Mucosa of descending colon (tissue), 3 donors: ENCODE measurements around the gene SLF2. TPM values are rescaled to one million over a fixed set of nuclear protein-coding genes. Genes with fewer than 3 reads are reported as not detected.

Source experiments
- ATAC-seq: fragments of 200-7000 bp; cut with Tn5 transposase; one replicate; pipeline ENCODE4 v1.9.1; 2020; ENCODE audit warnings: mild to moderate bottlenecking, moderate library complexity
- DNase-seq, 3 donors: peaks; one replicate each; pipeline ENCODE4 v3.0.0-alpha.2; 2020
- H3K36me3 ChIP-seq: fragments of 200-600 bp; one replicate; pipeline ENCODE4 v1.8.0; 2021; ENCODE audit warnings: low read depth, mild to moderate bottlenecking
- H3K4me1 ChIP-seq: fragments of 200-600 bp; one replicate; pipeline ENCODE4 v1.8.0; 2021; ENCODE audit warnings: low read depth, mild to moderate bottlenecking
- H3K4me3 ChIP-seq: fragments of 200-600 bp; one replicate; pipeline ENCODE4 v1.8.0; 2021; ENCODE audit warnings: mild to moderate bottlenecking
- H3K9me3 ChIP-seq: fragments of 200-600 bp; one replicate; pipeline ENCODE4 v1.8.0; 2021; ENCODE audit warnings: mild to moderate bottlenecking
- intact Hi-C, 2 donors: fragments of 100-400 bp; cut with DNase I in 1 of 2; cut with micrococcal nuclease in 1 of 2; formaldehyde crosslinking; loops; one replicate each; pipeline versions ENCODE4 v1.11.0 to v1.11.1; 2022; cut with DNase I, micrococcal nuclease
- total RNA-seq, 3 donors: library from RNA; stranded (reverse); fragmentation: NEBNext Ultra II Directional in 2 of 3; extraction: Animal tissue kit (Norgen Biotek cat#: 25700) in 2 of 3; gene quantifications; one replicate each; pipeline versions ENCODE4 v1.2.1 to v1.2.4, GENCODE V29; 2021 to 2023
- TF ChIP-seq, protein P1 (sequence below): fragments of 200-600 bp; IDR thresholded peaks from one replicate; pipeline ENCODE4 v1.8.0; 2022; ENCODE audit warnings: antibody characterized with exemption, mild to moderate bottlenecking
- donor health status: DM: no; HTN: no; CAD: no; lungs with moderate emphysema.
- donor health status: DM: no; HTN: no; CAD: no.
- donor health status: DM: no; HTN: yes; CAD: no.

Gene SLF2
- total RNA-seq, 3 donors from 2014 or later: 23.0 to 31.1 (median 27.5) TPM

DNA sequence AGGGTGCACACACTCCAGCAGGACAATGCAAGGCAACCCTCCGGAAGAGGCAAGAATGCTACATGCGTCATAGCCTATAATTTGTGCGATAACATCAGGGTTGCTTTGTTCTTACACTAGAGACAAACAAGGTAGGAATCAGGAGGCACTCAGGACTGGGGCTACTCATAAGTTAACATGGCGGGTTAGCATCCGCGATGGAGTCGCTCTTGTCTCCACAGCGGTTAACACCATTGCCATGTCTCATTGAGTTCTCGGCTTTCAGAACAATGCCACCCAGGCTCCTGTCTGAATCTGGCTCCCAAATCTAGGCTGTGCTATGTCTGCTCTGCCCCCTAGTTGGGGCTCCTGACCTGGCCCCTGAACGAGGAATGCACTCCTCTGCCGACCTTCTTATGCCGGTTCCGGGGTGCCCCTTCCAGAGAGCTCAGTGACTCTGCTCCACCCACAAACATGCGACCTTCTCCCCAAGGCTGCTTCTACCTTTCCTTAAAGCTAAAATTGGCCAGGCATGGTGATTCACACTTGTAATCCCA is 24.9 kb upstream of the SLF2 start:
- Histone ChIP-seq H3K4me3 (no peak overlapping the region), H3K4me1 (no peaks in the 10 kb centered on the region), H3K9me3 (no peaks in the 10 kb centered on the region), H3K36me3 (no peaks in the 10 kb centered on the region)
- ATAC-seq (no peak), DNase-seq (no peak)
- TF ChIP-seq, protein P1, sequence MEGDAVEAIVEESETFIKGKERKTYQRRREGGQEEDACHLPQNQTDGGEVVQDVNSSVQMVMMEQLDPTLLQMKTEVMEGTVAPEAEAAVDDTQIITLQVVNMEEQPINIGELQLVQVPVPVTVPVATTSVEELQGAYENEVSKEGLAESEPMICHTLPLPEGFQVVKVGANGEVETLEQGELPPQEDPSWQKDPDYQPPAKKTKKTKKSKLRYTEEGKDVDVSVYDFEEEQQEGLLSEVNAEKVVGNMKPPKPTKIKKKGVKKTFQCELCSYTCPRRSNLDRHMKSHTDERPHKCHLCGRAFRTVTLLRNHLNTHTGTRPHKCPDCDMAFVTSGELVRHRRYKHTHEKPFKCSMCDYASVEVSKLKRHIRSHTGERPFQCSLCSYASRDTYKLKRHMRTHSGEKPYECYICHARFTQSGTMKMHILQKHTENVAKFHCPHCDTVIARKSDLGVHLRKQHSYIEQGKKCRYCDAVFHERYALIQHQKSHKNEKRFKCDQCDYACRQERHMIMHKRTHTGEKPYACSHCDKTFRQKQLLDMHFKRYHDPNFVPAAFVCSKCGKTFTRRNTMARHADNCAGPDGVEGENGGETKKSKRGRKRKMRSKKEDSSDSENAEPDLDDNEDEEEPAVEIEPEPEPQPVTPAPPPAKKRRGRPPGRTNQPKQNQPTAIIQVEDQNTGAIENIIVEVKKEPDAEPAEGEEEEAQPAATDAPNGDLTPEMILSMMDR: no peak
- intact Hi-C loops: no loop called here

DNA sequence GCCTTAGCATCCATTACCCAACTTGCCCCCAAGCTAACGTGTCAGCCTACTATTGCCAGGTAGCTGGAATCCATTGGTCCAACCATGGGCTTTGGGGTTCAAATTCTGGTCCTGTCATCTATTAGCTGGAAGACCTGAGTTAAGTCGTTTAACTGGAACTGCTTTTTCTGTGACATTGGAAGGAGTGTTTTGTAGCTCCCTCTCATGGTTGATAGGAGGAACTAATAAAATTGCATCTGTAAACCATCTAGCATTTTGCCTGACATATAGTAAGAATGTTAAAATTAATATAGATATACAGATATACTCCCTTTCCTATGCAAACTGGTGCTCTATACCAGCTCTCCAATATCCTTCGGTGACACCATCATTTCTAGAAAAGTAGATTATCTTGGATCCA is 23.8 kb upstream of the SLF2 start:
- ATAC-seq: no peak
- H3K4me1 ChIP-seq: no peaks in the 10 kb centered on the region

DNA sequence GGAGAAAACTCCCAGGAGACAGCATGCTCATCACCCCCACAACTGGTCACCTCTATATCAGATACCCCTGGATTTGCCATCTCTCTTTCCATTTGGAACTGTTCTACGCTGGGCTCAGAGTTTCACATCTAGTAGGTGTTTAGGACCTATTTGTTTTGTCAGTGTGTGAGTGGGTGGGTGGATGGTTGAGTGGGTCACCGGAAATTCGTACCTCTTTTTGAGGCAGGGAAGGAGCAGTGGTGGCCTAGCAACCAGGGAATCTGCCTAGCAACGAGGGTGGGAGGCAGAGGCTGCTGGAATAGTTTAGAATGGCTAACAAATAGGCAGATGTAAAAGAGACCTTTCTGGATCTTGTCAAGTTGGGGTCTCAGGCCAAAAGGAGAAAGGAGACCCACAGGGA is 23.2 kb upstream of the SLF2 start:
- intact Hi-C loops: no loop called here

More for the DNA sequence above, 23.8 kb upstream of the SLF2 start:
- Histone ChIP-seq H3K36me3 (no peaks in the 10 kb centered on the region), H3K4me3 (no peak overlapping the region), H3K9me3 (no peaks in the 10 kb centered on the region)
- TF ChIP-seq, protein P1: no peak
- DNase-seq: no peak
- intact Hi-C loops: no loop called here

DNA sequence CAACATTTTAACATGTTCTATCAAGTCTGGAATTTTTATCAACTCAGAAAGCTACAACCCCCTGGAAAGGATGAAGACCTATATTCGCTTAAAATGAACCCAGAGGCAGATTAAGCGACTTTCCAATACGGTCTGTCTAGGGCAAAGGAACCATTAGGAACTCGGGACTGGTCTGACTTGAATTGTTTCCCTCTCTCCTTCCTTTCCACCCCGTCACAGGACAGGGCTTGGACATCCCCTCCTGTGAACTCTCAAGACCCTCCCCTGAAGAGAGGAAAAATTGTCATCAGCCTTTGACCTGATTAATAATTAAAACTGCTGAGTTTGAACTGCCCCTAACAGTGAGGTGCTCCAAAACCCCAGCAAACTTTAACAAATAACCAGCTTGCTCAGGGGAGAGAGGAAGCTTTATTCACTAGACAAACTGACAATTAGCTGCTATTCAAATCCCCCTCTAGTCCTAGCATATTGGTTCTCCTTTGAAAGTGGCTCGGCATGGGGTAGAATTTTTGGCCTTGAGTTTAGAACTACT is 22.6 kb upstream of the SLF2 start:
- DNase-seq: no peak
- ATAC-seq: no peak
- TF ChIP-seq, protein P1: no peak
- H3K4me3 ChIP-seq: no peak overlapping the region
- no peaks in the 10 kb centered on the region for H3K9me3 ChIP-seq
- no peaks in the 10 kb centered on the region for H3K36me3 ChIP-seq
- intact Hi-C loops: no loop called here
- H3K4me1 ChIP-seq: no peaks in the 10 kb centered on the region

More for the DNA sequence above, 23.2 kb upstream of the SLF2 start:
- no peak for ATAC-seq
- H3K4me1 ChIP-seq: no peaks in the 10 kb centered on the region
- no peak overlapping the region for H3K4me3 ChIP-seq
- DNase-seq: no peak
- H3K36me3 ChIP-seq: no peaks in the 10 kb centered on the region
- H3K9me3 ChIP-seq: no peaks in the 10 kb centered on the region
- TF ChIP-seq, protein P1: no peak

DNA sequence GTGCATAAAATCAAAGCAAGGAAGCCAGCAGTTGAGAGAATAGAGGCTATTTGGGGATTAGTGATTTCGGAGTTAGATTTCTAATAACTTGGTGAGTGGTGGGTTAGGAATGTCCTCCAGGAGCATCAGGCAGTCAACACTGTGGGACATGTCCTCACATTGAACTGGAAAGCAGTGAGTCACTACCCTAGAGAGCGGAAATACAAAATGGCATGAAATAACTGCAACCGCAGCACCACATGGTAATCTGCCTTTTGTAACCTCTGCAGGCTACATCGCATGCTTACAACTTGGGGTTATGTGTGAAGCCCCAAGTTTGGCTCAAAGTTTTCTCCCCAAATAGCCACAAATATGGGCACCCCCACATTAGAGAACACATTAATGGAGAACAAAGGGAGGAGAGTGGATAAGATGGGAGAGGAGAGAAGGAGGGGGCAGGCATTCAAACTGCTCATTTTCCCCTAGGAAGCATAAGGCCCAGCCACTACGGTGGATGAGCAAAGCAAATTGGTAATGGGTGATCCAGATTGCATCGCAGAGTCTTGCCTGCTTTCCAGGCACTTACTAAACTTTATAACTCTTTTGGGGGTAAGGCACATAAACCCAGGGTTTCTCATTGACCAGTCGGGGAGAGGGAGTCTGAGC is 22.0 kb upstream of the SLF2 start:
- TF ChIP-seq, protein P1: no peak
- ATAC-seq: no peak
- H3K9me3 ChIP-seq: no peaks in the 10 kb centered on the region
- no peak for DNase-seq
- peaks cover 3% of the 10 kb centered on the region for H3K4me1 ChIP-seq
- no peak overlapping the region for H3K4me3 ChIP-seq
- intact Hi-C loops: no loop called here
- H3K36me3 ChIP-seq: no peaks in the 10 kb centered on the region
